ENCODE results near the gene GRAMD4.

DNA sequence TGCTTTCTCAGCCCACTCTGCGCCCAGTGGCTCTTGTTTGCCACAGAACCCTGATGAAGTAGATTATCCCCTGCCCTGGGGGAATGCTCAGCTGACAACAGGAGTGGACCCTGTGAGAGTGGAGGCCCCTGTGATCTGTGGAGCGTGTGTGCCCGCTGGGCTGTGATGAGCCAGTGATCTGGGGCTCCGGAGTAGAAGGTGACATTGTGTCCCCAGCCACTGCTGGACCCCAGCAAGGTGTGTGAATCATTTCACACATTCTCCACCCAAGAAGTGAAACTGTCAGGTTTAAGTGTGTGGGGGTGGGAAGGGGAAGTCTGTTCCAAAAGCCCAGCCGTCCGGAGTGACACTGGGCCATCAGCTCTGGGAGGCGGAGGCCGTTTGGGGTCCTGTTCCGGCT, 33.1 kb upstream of the GRAMD4 start:
- no peak; the same call in 1 of the 2 replicates for TF ChIP-seq POLR2A (IDR thresholded peaks at IDR 0.05; ENCODE audit: low read depth, low read length)
- peak; percentile 3 for TF ChIP-seq PAX5 (IDR thresholded peaks at IDR 0.05; ENCODE audit: insufficient read depth, low read length, severe bottlenecking)
- no peak for TF ChIP-seq TAF1 (IDR thresholded peaks at IDR 0.05; ENCODE audit: low read depth, low read length)
- TF ChIP-seq POU2F2 (IDR thresholded peaks at IDR 0.05; ENCODE audit: low read depth, low read length), result no peak
- TF ChIP-seq POLR2AphosphoS5 (IDR thresholded peaks at IDR 0.05; ENCODE audit: low read depth, low read length), result peak; percentile 4; the same call in 1 of the 2 replicates

All from GM12891 (cell line).